DMS53 (cell line): ENCODE measurements around the gene CCNO.

Experiments used
- DNase-seq: peaks from one replicate; lab custom pipeline; 2025; lab: John Stamatoyannopoulos, UW

Gene CCNO

DNA sequence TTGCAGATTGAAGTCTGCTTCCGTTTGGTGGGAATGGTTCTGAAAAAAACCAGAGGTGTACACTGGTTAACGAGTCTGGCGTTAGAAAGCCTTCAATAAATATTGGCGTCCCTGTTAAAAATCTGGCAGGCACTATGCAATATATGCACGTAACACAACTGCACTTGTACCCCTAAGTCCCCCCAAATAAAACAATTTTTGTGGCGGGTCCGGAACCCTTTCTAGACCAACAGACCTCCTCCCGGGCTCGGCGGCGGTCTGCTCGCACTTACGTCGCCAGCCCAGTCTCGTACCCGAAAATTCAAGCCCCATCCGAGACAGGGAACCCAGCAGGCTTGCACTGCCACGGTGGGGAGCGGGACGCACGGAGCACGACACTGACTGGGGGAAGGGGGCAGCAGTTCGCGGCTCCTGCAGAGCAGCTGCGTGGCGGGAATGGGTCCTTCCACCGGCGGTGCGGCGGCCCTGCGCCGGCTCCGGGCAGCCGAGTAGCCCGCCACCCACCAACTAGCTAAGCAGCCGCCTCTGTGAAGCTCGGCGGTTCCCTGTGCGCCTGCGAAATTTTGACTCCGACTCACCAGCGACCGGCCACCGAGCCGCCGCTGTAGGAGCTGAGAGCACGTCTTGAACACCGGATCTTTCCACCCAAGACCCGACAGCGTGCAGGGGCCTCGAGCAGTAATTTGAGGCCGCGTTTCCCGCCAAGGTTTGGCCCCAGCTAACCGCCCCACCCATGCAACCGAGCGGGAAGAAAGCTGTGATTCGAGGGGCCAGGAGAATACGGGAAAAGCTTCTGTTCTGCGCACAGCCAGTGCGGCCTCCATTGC, 10.2 kb downstream of the CCNO start:
- no peak for DNase-seq

- no peak for DNase-seq
Observed at GRCh38 chr5:55222092-55222984, 11.1 kb downstream of the CCNO start.

- DNase-seq = peak; percentile 89
Observed at GRCh38 chr5:55220433-55221185, 12.8 kb downstream of the CCNO start.

DNA sequence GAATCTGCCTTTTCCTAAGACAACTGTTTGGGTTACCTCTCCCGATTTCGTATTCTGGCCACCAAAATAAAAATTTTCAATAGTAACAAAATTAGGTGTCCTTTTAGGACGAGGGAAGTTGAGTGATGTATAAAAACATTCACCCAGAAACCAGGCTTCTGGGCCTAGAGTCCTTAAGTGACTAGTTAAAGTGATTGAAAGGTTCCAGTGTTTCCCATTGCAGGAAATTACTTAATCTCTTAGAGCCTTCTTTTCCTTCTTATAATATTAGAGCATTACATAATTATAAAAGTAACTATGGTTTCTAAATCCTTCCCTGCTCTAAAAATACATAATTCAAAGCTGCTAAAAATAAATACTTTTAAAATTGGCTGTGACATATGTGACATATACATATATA, 13.6 kb downstream of the CCNO start:
- peak; percentile 43 for DNase-seq

- peak; percentile 98 for DNase-seq
Observed at GRCh38 chr5:55218967-55219366, 14.4 kb downstream of the CCNO start.

- DNase-seq = peak; percentile 60
Observed at GRCh38 chr5:55211184-55211874, 22.1 kb downstream of the CCNO start.

GRCh38 chr5:55205001-55205400, 28.4 kb downstream of the CCNO start:
- DNase-seq = no peak

- DNase-seq = no peak
Observed at GRCh38 chr5:55191165-55191564, 42.2 kb downstream of the CCNO start.

- DNase-seq = peak; percentile 74
Observed at GRCh38 chr5:55188656-55189540, 44.5 kb downstream of the CCNO start.

DNA sequence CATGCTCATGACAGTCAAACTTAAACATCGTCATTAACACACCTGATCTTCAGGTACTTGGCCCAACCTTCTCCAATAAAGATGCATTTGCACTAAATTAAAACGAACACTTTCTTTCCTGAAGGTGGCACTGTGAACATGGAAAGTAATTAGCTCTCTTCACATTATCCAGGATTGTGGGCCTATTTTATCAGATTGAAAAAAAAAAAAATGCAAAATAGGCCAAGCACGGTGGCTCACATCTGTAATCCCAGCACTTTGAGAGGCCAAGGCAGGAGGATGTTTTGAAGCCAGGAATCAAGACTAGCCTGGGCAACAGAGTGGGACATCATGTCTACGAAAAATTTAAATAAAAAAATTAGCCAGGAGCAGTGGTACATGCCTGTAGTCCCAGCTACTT, 46.0 kb downstream of the CCNO start:
- DNase-seq = peak; percentile 86
